K562 (cell line): ENCODE measurements around the gene PIGT. TPM values are rescaled to one million over a fixed set of nuclear protein-coding genes. Genes with fewer than 3 reads are reported as not detected.

Experiments
- CBFA2T3 ChIP-seq: fragments of 450-650 bp; IDR thresholded peaks from 2 replicates; pipeline ENCODE4 v1.6.1; 2017
- CBX3 ChIP-seq, 2 experiments: IDR thresholded peaks; 1 replicate in 1 of 2; 2 replicates in 1 of 2; pipeline ENCODE4 v1.6.1; 2012; ENCODE audit warnings: inconsistent platforms in 2 of 2, low read length in 2 of 2, borderline replicate concordance in 1 of 2, control low read depth in 1 of 2
- DACH1 ChIP-seq: fragments of 450-650 bp; IDR thresholded peaks from 2 replicates; pipeline ENCODE4 v1.6.1; 2018; ENCODE audit not compliant: partially characterized antibody
- DIDO1 ChIP-seq: fragments of 450-650 bp; IDR thresholded peaks from 2 replicates; pipeline ENCODE4 v1.6.1; 2016; ENCODE audit warnings: low read depth, missing biosample characterization, missing genetic modification characterization
- GABPB1 ChIP-seq: sonication (generic); formaldehyde crosslinking; IDR thresholded peaks from 2 replicates; pipeline ENCODE4 v1.8.0; 2022; ENCODE audit warnings: mild to moderate bottlenecking, missing genetic modification reagents
- HNRNPH1 ChIP-seq: fragments of 200-400 bp; formaldehyde crosslinking; optimal IDR thresholded peaks from 2 replicates; pipeline ENCODE3; 2017; ENCODE audit warnings: low read depth, mild to moderate bottlenecking, low read length, moderate library complexity
- KLF1 ChIP-seq: fragments of 450-650 bp; IDR thresholded peaks from 2 replicates; pipeline ENCODE4 v1.6.1; 2016; ENCODE audit warnings: missing genetic modification characterization, missing compliant biosample characterization
- MECOM ChIP-seq: fragments of 250-450 bp; sonication (Bioruptor Pico); IDR thresholded peaks from 2 replicates; pipeline ENCODE4 v1.8.0; 2022; ENCODE audit warnings: inconsistent platforms
- NR1H2 ChIP-seq: sonication (generic); formaldehyde crosslinking; IDR thresholded peaks from 2 replicates; pipeline ENCODE4 v1.4.0; 2020; ENCODE audit warnings: mild to moderate bottlenecking, missing genetic modification reagents
- PHB2 ChIP-seq: fragments of 450-650 bp; IDR thresholded peaks from 2 replicates; pipeline ENCODE4 v1.6.1; 2017; ENCODE audit warnings: low read depth
- SETDB1 ChIP-seq: IDR thresholded peaks from one replicate; pipeline ENCODE4 v1.6.1; 2012; ENCODE audit warnings: low read length, control low read depth, inconsistent platforms
- SNIP1 ChIP-seq: fragments of 450-650 bp; IDR thresholded peaks from 2 replicates; pipeline ENCODE4 v1.7.1; 2017; ENCODE audit warnings: low read depth, mild to moderate bottlenecking
- TRIM28 ChIP-seq: fragments of 450-650 bp; IDR thresholded peaks from 2 replicates; pipeline ENCODE4 v1.6.1; 2017
- U2AF1 ChIP-seq: fragments of 200-400 bp; formaldehyde crosslinking; optimal IDR thresholded peaks from 2 replicates; pipeline ENCODE3; 2017; ENCODE audit warnings: mild to moderate bottlenecking, low read depth, low read length, moderate library complexity
- polyA plus RNA-seq, 8 experiments: library from polyadenylated mRNA; depleted of rRNA in 4 of 8; stranded (reverse) in 5 of 8; unstranded in 3 of 8; fragments of >200 nt; fragmentation: Nextera tagmentation in 2 of 8; fragmentation: Illumina TruSeq in 1 of 8; extraction: Ambion mirVana in 2 of 8; extraction: Trizol in 1 of 8; gene quantifications; 2 replicates each; pipeline versions ENCODE4 v1.2.1 to v1.2.3, GENCODE V29; 2011 to 2014; ENCODE audit warnings: inconsistent platforms in 1 of 8, missing spikeins in 1 of 8
- total RNA-seq, 7 experiments: library from RNA; depleted of rRNA in 6 of 7; stranded (reverse); fragments of >200 nt in 6 of 7; fragmentation: Illumina TruSeq in 2 of 7; extraction: Trizol in 2 of 7; gene quantifications; 2 replicates each; pipeline versions ENCODE4 v1.2.1 to v1.2.3, GENCODE V29; 2011 to 2021; ENCODE audit warnings: low replicate concordance in 1 of 7
- TF ChIP-seq, protein P1 (sequence below): fragments of 450-650 bp; IDR thresholded peaks from 2 replicates; pipeline ENCODE4 v1.6.1; 2016; ENCODE audit warnings: mild to moderate bottlenecking
- TF ChIP-seq, protein P2 (sequence below): fragments of 250-450 bp; sonication (Bioruptor Pico); IDR thresholded peaks from 2 replicates; pipeline ENCODE4 v1.4.0; 2020; ENCODE audit warnings: mild to moderate bottlenecking, moderate library complexity, borderline replicate concordance
- TF ChIP-seq, protein P3 (sequence below): fragments of 250-450 bp; sonication (Bioruptor Pico); IDR thresholded peaks from 2 replicates; pipeline ENCODE4 v1.5.0; 2022; ENCODE audit warnings: mild to moderate bottlenecking
- TF ChIP-seq, protein P4 (sequence below): fragments of 450-650 bp; IDR thresholded peaks from 2 replicates; pipeline ENCODE4 v1.6.1; 2014; ENCODE audit warnings: low read depth, mild to moderate bottlenecking, moderate library complexity, borderline replicate concordance

The PIGT gene
- total and polyA plus RNA-seq, 9 of the 15 experiments (the other 6 are each of a cell fraction or from before 2014, with no cell fraction given), result 14.6 to 108 (median 46.9) TPM

DNA sequence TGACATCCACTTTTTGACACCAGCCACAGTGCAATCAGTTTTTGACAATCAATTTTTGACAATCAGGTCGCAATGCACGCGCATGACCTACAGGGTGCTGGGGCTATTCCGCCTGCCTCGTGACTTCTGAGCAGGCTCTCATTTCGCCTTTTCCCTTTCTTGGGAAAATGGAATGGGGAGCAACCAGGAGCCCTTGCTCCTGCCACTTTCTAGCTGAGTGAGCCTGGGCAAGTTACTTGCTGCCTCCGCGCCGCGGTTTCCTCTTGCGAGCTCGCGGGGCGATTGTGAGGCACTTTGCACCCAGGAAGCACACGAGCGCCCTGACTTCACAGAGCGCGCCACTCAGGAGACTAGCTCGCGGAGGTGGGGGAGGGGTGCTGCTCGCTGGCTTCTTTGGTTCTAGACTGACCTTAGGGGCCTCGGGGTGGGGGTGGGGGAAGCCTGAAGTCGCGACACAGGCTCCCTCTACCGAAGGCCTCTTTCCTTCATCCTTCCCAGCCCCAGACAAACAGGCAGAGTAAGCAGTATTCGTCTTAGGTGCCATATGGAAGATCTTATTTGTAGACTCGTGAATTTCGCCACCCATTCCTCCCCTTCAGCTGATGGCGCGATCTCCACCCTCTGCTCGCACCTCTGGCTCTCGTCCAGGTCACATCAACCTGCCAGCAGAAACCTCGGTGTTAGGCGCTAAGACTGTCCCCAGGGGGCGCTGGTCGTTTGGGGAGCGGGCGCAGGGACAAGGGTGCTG is 42.4 kb upstream of the PIGT start (continued):
- TF ChIP-seq, protein P1, sequence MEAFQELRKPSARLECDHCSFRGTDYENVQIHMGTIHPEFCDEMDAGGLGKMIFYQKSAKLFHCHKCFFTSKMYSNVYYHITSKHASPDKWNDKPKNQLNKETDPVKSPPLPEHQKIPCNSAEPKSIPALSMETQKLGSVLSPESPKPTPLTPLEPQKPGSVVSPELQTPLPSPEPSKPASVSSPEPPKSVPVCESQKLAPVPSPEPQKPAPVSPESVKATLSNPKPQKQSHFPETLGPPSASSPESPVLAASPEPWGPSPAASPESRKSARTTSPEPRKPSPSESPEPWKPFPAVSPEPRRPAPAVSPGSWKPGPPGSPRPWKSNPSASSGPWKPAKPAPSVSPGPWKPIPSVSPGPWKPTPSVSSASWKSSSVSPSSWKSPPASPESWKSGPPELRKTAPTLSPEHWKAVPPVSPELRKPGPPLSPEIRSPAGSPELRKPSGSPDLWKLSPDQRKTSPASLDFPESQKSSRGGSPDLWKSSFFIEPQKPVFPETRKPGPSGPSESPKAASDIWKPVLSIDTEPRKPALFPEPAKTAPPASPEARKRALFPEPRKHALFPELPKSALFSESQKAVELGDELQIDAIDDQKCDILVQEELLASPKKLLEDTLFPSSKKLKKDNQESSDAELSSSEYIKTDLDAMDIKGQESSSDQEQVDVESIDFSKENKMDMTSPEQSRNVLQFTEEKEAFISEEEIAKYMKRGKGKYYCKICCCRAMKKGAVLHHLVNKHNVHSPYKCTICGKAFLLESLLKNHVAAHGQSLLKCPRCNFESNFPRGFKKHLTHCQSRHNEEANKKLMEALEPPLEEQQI, result no peak
- TF ChIP-seq NR1H2 (CRISPR knock-in tag), result no peak
- no peak for TF ChIP-seq PHB2
- no peak for TF ChIP-seq SETDB1
- TF ChIP-seq HNRNPH1, result no peak
- peak; percentile 13; the same call in 1 of the 2 replicates for TF ChIP-seq TRIM28
- 0 out of 2 replicates have a peak, but pooled peaks have one; percentile 13 for TF ChIP-seq MECOM (CRISPR knock-in tag)
- TF ChIP-seq, protein P2, sequence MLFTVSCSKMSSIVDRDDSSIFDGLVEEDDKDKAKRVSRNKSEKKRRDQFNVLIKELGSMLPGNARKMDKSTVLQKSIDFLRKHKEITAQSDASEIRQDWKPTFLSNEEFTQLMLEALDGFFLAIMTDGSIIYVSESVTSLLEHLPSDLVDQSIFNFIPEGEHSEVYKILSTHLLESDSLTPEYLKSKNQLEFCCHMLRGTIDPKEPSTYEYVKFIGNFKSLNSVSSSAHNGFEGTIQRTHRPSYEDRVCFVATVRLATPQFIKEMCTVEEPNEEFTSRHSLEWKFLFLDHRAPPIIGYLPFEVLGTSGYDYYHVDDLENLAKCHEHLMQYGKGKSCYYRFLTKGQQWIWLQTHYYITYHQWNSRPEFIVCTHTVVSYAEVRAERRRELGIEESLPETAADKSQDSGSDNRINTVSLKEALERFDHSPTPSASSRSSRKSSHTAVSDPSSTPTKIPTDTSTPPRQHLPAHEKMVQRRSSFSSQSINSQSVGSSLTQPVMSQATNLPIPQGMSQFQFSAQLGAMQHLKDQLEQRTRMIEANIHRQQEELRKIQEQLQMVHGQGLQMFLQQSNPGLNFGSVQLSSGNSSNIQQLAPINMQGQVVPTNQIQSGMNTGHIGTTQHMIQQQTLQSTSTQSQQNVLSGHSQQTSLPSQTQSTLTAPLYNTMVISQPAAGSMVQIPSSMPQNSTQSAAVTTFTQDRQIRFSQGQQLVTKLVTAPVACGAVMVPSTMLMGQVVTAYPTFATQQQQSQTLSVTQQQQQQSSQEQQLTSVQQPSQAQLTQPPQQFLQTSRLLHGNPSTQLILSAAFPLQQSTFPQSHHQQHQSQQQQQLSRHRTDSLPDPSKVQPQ (CRISPR knock-in tag), result no peak
- peak; percentile 57 for TF ChIP-seq DACH1
- no peak for TF ChIP-seq SNIP1
- TF ChIP-seq DIDO1 (tag), result no peak
- TF ChIP-seq, protein P3, sequence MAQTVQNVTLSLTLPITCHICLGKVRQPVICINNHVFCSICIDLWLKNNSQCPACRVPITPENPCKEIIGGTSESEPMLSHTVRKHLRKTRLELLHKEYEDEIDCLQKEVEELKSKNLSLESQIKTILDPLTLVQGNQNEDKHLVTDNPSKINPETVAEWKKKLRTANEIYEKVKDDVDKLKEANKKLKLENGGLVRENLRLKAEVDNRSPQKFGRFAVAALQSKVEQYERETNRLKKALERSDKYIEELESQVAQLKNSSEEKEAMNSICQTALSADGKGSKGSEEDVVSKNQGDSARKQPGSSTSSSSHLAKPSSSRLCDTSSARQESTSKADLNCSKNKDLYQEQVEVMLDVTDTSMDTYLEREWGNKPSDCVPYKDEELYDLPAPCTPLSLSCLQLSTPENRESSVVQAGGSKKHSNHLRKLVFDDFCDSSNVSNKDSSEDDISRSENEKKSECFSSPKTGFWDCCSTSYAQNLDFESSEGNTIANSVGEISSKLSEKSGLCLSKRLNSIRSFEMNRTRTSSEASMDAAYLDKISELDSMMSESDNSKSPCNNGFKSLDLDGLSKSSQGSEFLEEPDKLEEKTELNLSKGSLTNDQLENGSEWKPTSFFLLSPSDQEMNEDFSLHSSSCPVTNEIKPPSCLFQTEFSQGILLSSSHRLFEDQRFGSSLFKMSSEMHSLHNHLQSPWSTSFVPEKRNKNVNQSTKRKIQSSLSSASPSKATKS (CRISPR knock-in tag), result no peak
- TF ChIP-seq U2AF1, result no peak
- TF ChIP-seq CBX3 (IDR thresholded peaks at IDR 0.05; ENCODE audit: borderline replicate concordance in 1 of 2, low read length in 2 of 2), result 0 out of 3 replicates have a peak, but pooled peaks of 1 of the 2 experiments have one; percentile 24
- TF ChIP-seq, protein P4, sequence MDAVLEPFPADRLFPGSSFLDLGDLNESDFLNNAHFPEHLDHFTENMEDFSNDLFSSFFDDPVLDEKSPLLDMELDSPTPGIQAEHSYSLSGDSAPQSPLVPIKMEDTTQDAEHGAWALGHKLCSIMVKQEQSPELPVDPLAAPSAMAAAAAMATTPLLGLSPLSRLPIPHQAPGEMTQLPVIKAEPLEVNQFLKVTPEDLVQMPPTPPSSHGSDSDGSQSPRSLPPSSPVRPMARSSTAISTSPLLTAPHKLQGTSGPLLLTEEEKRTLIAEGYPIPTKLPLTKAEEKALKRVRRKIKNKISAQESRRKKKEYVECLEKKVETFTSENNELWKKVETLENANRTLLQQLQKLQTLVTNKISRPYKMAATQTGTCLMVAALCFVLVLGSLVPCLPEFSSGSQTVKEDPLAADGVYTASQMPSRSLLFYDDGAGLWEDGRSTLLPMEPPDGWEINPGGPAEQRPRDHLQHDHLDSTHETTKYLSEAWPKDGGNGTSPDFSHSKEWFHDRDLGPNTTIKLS, result peak; percentile 74; the same call in 1 of the 2 replicates
- TF ChIP-seq KLF1 (tag), result no peak
- peak; percentile 52; the same call in 1 of the 2 replicates for TF ChIP-seq GABPB1
- TF ChIP-seq CBFA2T3, result peak; percentile 15; the same call in 1 of the 2 replicates
